Mucosa of descending colon (tissue), 3 donors: ENCODE measurements around the gene WFDC1. TPM values are rescaled to one million over a fixed set of nuclear protein-coding genes. Genes with fewer than 3 reads are reported as not detected.

Source experiments
- ATAC-seq: fragments of 200-7000 bp; cut with Tn5 transposase; one replicate; pipeline ENCODE4 v1.9.1; 2020; ENCODE audit warnings: mild to moderate bottlenecking, moderate library complexity
- DNase-seq, 3 donors: peaks; one replicate each; pipeline ENCODE4 v3.0.0-alpha.2; 2020
- H3K36me3 ChIP-seq: fragments of 200-600 bp; one replicate; pipeline ENCODE4 v1.8.0; 2021; ENCODE audit warnings: low read depth, mild to moderate bottlenecking
- H3K4me1 ChIP-seq: fragments of 200-600 bp; one replicate; pipeline ENCODE4 v1.8.0; 2021; ENCODE audit warnings: low read depth, mild to moderate bottlenecking
- H3K4me3 ChIP-seq: fragments of 200-600 bp; one replicate; pipeline ENCODE4 v1.8.0; 2021; ENCODE audit warnings: mild to moderate bottlenecking
- H3K9me3 ChIP-seq: fragments of 200-600 bp; one replicate; pipeline ENCODE4 v1.8.0; 2021; ENCODE audit warnings: mild to moderate bottlenecking
- CTCF ChIP-seq: fragments of 200-600 bp; IDR thresholded peaks from one replicate; pipeline ENCODE4 v1.8.0; 2022; ENCODE audit warnings: antibody characterized with exemption, mild to moderate bottlenecking
- intact Hi-C, 2 donors: fragments of 100-400 bp; cut with DNase I in 1 of 2; cut with micrococcal nuclease in 1 of 2; formaldehyde crosslinking; loops; one replicate each; pipeline versions ENCODE4 v1.11.0 to v1.11.1; 2022; cut with DNase I, micrococcal nuclease
- total RNA-seq, 3 donors: library from RNA; stranded (reverse); fragmentation: NEBNext Ultra II Directional in 2 of 3; extraction: Animal tissue kit (Norgen Biotek cat#: 25700) in 2 of 3; gene quantifications; one replicate each; pipeline versions ENCODE4 v1.2.1 to v1.2.4, GENCODE V29; 2021 to 2023
- donor health status: DM: no; HTN: no; CAD: no; lungs with moderate emphysema.
- donor health status: DM: no; HTN: no; CAD: no.
- donor health status: DM: no; HTN: yes; CAD: no.

WFDC1 gene
- total RNA-seq, 3 donors from 2014 or later: 7.5 to 30.5 (median 10.9) TPM

GRCh38 chr16:84308120-84308519, 13.4 kb downstream of the WFDC1 start:
- Histone ChIP-seq H3K4me3 (no peak overlapping the region), H3K36me3 (no peaks in the 10 kb centered on the region), H3K4me1 (peaks cover 3% of the 10 kb centered on the region), H3K9me3 (no peaks in the 10 kb centered on the region)
- ATAC-seq (peak; percentile 74), DNase-seq (peak; percentile 54 to 73 (median 68))
- TF ChIP-seq CTCF: peak; percentile 57
- intact Hi-C loops: no loop called here

GRCh38 chr16:84310642-84311041, 16.0 kb downstream of the WFDC1 start:
- no peak for TF ChIP-seq CTCF
- H3K4me1 ChIP-seq: peaks cover 3% of the 10 kb centered on the region
- no peak overlapping the region for H3K4me3 ChIP-seq
- no peaks in the 10 kb centered on the region for H3K36me3 ChIP-seq
- intact Hi-C loops: no loop called here
- ATAC-seq (no peak), DNase-seq (no peak)
- no peaks in the 10 kb centered on the region for H3K9me3 ChIP-seq

- Histone ChIP-seq H3K4me1 (peaks cover 3% of the 10 kb centered on the region), H3K4me3 (no peak overlapping the region), H3K36me3 (no peaks in the 10 kb centered on the region), H3K9me3 (peaks cover 4% of the 10 kb centered on the region)
- intact Hi-C loops: no loop called here
- DNase-seq (peak; percentile 86 to 87 (median 87)), ATAC-seq (peak; percentile 96)
- TF ChIP-seq CTCF: no peak
These were observed 18.2 kb downstream of the WFDC1 start for GRCh38 chr16:84312783-84313382.

- H3K36me3 ChIP-seq: no peaks in the 10 kb centered on the region
- intact Hi-C loops: no loop called here
- DNase-seq: no peak
- no peak for TF ChIP-seq CTCF
- peaks cover 5% of the 10 kb centered on the region for H3K9me3 ChIP-seq
- H3K4me3 ChIP-seq: no peak overlapping the region
- peaks cover 3% of the 10 kb centered on the region for H3K4me1 ChIP-seq
- no peak for ATAC-seq
These were observed 19.2 kb downstream of the WFDC1 start for GRCh38 chr16:84313921-84314320.

GRCh38 chr16:84314373-84314772, 19.7 kb downstream of the WFDC1 start:
- peaks cover 5% of the 10 kb centered on the region for H3K9me3 ChIP-seq
- no peak overlapping the region for H3K4me3 ChIP-seq
- no peak for ATAC-seq
- no peak for TF ChIP-seq CTCF
- peaks cover 3% of the 10 kb centered on the region for H3K4me1 ChIP-seq
- intact Hi-C loops: no loop called here
- H3K36me3 ChIP-seq: no peaks in the 10 kb centered on the region
- no peak for DNase-seq

GRCh38 chr16:84314814-84315213, 20.1 kb downstream of the WFDC1 start:
- no peak for ATAC-seq
- Histone ChIP-seq H3K4me3 (no peak overlapping the region), H3K9me3 (peaks cover 5% of the 10 kb centered on the region), H3K36me3 (no peaks in the 10 kb centered on the region), H3K4me1 (peaks cover 3% of the 10 kb centered on the region)
- TF ChIP-seq CTCF: no peak
- DNase-seq: no peak
- intact Hi-C loops: no loop called here
